ENCODE data around the gene EXOC6B. TPM values are rescaled to one million over a fixed set of nuclear protein-coding genes. Genes with fewer than 3 reads are reported as not detected.

EXOC6B gene
- total and polyA plus RNA-seq, 9 of the 15 experiments (the other 6 are each of a cell fraction or from before 2014, with no cell fraction given), result 0.28 to 4.2 (median 2.0) TPM

DNA sequence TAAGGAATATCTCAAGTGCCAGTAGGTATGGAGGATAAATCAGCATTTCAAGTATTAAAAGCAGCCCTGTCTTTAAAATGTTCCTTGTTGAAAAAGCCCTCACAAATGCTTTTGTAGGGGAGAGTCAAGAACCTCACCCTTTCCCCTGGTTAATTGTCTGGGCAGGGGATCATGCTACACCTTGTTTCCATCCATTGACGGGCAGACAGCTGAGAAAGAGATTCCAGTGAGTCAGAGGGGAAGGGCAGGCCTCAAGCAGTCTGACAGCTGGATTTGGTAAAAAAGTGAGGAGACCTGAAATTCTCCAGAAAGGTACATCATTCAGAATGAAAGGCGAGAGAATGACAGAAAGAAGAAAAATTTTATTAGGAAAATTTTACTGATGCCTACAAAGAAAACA, 475.0 kb downstream of the EXOC6B start (continued):
- TF ChIP-seq MEF2A (IDR thresholded peaks at IDR 0.05; ENCODE audit: control insufficient read depth, low read depth, low read length) (no peak), ZBED1 (IDR thresholded peaks at IDR 0.05) (no peak), MTA3 (IDR thresholded peaks at IDR 0.05; ENCODE audit: borderline replicate concordance) (no peak), ELF1 (tag; IDR thresholded peaks at IDR 0.05) (no peak), FOXM1 (IDR thresholded peaks at IDR 0.05; ENCODE audit: low read depth) (no peak), FOXM1 (CRISPR knock-in tag; IDR thresholded peaks at IDR 0.05; ENCODE audit: low read depth) (no peak), HDAC1 (IDR thresholded peaks at IDR 0.05) (no peak)

DNA sequence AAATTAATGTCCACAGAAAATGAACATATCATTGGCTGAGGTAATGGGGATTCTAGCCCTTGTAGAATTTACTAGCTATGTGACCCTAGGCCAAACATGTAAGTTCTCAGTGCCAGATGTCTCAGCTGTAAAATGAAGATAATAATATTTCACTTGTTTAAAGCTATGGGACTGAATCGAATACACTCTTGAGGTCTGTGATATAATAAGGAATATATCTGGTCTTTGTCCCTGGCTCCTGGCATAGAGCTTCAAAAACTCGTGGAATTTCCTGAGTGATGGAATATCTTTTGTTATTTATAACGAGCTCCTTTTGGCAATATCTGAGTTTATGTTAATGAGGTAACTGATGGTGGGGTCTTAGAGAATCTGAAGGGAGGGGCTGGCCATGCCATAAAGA, 476.8 kb downstream of the EXOC6B start:
- DNase-seq (ENCODE audit: extremely low read depth in 1 of 4, low spot score in 3 of 4), result no peak
- FAIRE-seq, result no peak
- intact Hi-C loops (cut with micrococcal nuclease), result no loop called here
- no peaks in the 10 kb centered on the region for H3K4me1 ChIP-seq (replicated peaks in 1 of 2; ENCODE audit: control insufficient read depth in 2 of 2, insufficient read depth in 2 of 2, low read length in 2 of 2)
- no peak overlapping the region for H3K4me2 ChIP-seq (ENCODE audit: insufficient read depth, low read length)
- no peaks in the 10 kb centered on the region for H4K20me1 ChIP-seq (replicated peaks; ENCODE audit: control insufficient read depth, insufficient read depth, low read length)
- ATAC-seq, result no peak
- H3K9ac ChIP-seq (ENCODE audit: insufficient read depth in 1 of 2, low read depth in 2 of 2, low read length in 2 of 2), result no peak overlapping the region
- TF ChIP-seq, protein P1, sequence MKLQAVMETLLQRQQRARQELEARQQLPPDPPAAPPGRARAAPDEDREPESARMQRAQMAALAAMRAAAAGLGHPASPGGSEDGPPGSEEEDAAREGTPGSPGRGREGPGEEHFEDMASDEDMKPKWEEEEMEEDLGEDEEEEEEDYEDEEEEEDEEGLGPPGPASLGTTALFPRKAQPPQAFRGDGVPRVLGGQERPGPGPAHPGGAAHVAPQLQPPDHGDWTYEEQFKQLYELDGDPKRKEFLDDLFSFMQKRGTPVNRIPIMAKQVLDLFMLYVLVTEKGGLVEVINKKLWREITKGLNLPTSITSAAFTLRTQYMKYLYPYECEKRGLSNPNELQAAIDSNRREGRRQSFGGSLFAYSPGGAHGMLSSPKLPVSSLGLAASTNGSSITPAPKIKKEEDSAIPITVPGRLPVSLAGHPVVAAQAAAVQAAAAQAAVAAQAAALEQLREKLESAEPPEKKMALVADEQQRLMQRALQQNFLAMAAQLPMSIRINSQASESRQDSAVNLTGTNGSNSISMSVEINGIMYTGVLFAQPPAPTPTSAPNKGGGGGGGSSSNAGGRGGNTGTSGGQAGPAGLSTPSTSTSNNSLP (IDR thresholded peaks at IDR 0.05; ENCODE audit: borderline replicate concordance, low read depth, low read length), result no peak
- TF ChIP-seq RHOXF2B (CRISPR knock-in tag; conservative IDR thresholded peaks at IDR 0.05) (no peak), MAFF (IDR thresholded peaks at IDR 0.05; ENCODE audit: low read length) (no peak), SETDB1 (IDR thresholded peaks at IDR 0.05; ENCODE audit: low read length) (no peak), BACH1 (tag; IDR thresholded peaks at IDR 0.05) (no peak), BRF1 (IDR thresholded peaks at IDR 0.05; ENCODE audit: borderline replicate concordance, extremely low read depth, insufficient read length) (no peak), EZH2 (IDR thresholded peaks at IDR 0.05; ENCODE audit: borderline replicate concordance, low read depth, low read length) (no peak), POLR2H (tag; IDR thresholded peaks at IDR 0.05; ENCODE audit: low read depth) (no peak), ZNF436 (CRISPR knock-in tag; IDR thresholded peaks at IDR 0.05) (no peak), PTBP1 (IDR thresholded peaks at IDR 0.05; ENCODE audit: low read depth, low read length) (no peak), KAT2B (IDR thresholded peaks at IDR 0.05; ENCODE audit: low read depth, low read length) (no peak), GTF2F1 (IDR thresholded peaks at IDR 0.05; ENCODE audit: low read depth, low read length) (no peak)
- H3K9me3 ChIP-seq (replicated peaks; ENCODE audit: control insufficient read depth, insufficient read depth, low read depth, low read length), result no peaks in the 10 kb centered on the region
- WGBS (ENCODE audit: insufficient coverage, low coverage, missing lambda C conversion rate), result 0% methylated on average over 3 of the region's 3 CpGs
- no peaks in the 10 kb centered on the region for H3K9me1 ChIP-seq (ENCODE audit: control insufficient read depth, insufficient read depth, low read length)
- no peaks in the 10 kb centered on the region for H3K36me3 ChIP-seq (ENCODE audit: control insufficient read depth, insufficient read depth, low read length)
- in situ Hi-C loops (cut with MboI), result no loop called here
- BruUV-seq (replicated peaks), result no TSS peak
- no peak overlapping the region for H2AFZ ChIP-seq (ENCODE audit: low read depth, low read length)
- no peak overlapping the region for H3K27ac ChIP-seq (ENCODE audit: extremely low read depth, low read depth, low read length)
- no peaks in the 10 kb centered on the region for H3K27me3 ChIP-seq (ENCODE audit: control insufficient read depth in 2 of 2, insufficient read depth in 2 of 2, low read length in 2 of 2)
- H3K4me3 ChIP-seq, result no peak overlapping the region
- POLR2A ChIA-PET, result interaction anchor here (0.6 to 0.7 kb wide), 2 partner anchors 18 to 828 kb away, joined by 3 read pairs; no protein-coding TSS in a partner anchor
- CTCF ChIA-PET (ENCODE audit: low intra/inter-chr PET ratio), result no interaction called here
- no peaks in the 10 kb centered on the region for H3K79me2 ChIP-seq (ENCODE audit: control insufficient read depth, insufficient read depth, low read length)

Data from K562 (cell line).